ENCODE measurements around the gene TIMMDC1.

TIMMDC1 gene

GRCh38 chr3:119553823-119554415 is 55.6 kb downstream of the TIMMDC1 start:
- no peak for DNase-seq (ENCODE audit: low read depth)
- no peak for TF ChIP-seq CTCF (IDR thresholded peaks at IDR 0.05; ENCODE audit: low read depth, low read length, missing control alignments)
- H3K4me3 ChIP-seq (ENCODE audit: low read depth, low read length) = peak overlapping the region; percentile 82

- peak overlapping the region; percentile 82 for H3K4me3 ChIP-seq (ENCODE audit: low read depth, low read length)
- DNase-seq (ENCODE audit: low read depth) = no peak
- TF ChIP-seq CTCF (IDR thresholded peaks at IDR 0.05; ENCODE audit: low read depth, low read length, missing control alignments) = no peak
Observed at GRCh38 chr3:119555309-119555735, 57.0 kb downstream of the TIMMDC1 start.

- peak overlapping the region; percentile 82 for H3K4me3 ChIP-seq (ENCODE audit: low read depth, low read length)
- no peak for TF ChIP-seq CTCF (IDR thresholded peaks at IDR 0.05; ENCODE audit: low read depth, low read length, missing control alignments)
- no peak for DNase-seq (ENCODE audit: low read depth)
Observed at GRCh38 chr3:119555929-119556328, 57.6 kb downstream of the TIMMDC1 start.

GRCh38 chr3:119557192-119557876 is 59.0 kb downstream of the TIMMDC1 start:
- TF ChIP-seq CTCF (IDR thresholded peaks at IDR 0.05; ENCODE audit: low read depth, low read length, missing control alignments) = no peak
- DNase-seq (ENCODE audit: low read depth) = no peak
- peak overlapping the region; percentile 82 for H3K4me3 ChIP-seq (ENCODE audit: low read depth, low read length)

GRCh38 chr3:119557877-119558269 is 59.5 kb downstream of the TIMMDC1 start:
- peak overlapping the region; percentile 82 for H3K4me3 ChIP-seq (ENCODE audit: low read depth, low read length)
- DNase-seq (ENCODE audit: low read depth) = no peak
- no peak for TF ChIP-seq CTCF (IDR thresholded peaks at IDR 0.05; ENCODE audit: low read depth, low read length, missing control alignments)

GRCh38 chr3:119558626-119559317 is 60.4 kb downstream of the TIMMDC1 start:
- peak overlapping the region; percentile 82 for H3K4me3 ChIP-seq (ENCODE audit: low read depth, low read length)
- DNase-seq (ENCODE audit: low read depth) = no peak
- TF ChIP-seq CTCF (IDR thresholded peaks at IDR 0.05; ENCODE audit: low read depth, low read length, missing control alignments) = no peak
